Neuron (in vitro differentiated cells): ENCODE results near the gene AFAP1.

Source experiments
- H2AFZ ChIP-seq: one replicate; pipeline ENCODE4 v1.6.1; 2013; ENCODE audit warnings: low read depth, mild to moderate bottlenecking, inconsistent platforms, low read length, moderate library complexity
- H3K27me3 ChIP-seq: one replicate; pipeline ENCODE4 v1.6.1; 2013; ENCODE audit warnings: low read length; ENCODE audit not compliant: insufficient read depth
- H3K36me3 ChIP-seq: one replicate; pipeline ENCODE4 v1.6.1; 2013; ENCODE audit warnings: low read length; ENCODE audit not compliant: insufficient read depth
- H3K4me1 ChIP-seq: one replicate; pipeline ENCODE4 v1.6.1; 2013; ENCODE audit warnings: low read length; ENCODE audit not compliant: insufficient read depth
- H3K4me3 ChIP-seq: 2 replicates; pipeline ENCODE4 v1.5.1; 2013; ENCODE audit warnings: mild to moderate bottlenecking, low read length, moderate library complexity
- H3K9me3 ChIP-seq: one replicate; pipeline ENCODE4 v1.6.1; 2013; ENCODE audit warnings: low read length

The AFAP1 gene

DNA sequence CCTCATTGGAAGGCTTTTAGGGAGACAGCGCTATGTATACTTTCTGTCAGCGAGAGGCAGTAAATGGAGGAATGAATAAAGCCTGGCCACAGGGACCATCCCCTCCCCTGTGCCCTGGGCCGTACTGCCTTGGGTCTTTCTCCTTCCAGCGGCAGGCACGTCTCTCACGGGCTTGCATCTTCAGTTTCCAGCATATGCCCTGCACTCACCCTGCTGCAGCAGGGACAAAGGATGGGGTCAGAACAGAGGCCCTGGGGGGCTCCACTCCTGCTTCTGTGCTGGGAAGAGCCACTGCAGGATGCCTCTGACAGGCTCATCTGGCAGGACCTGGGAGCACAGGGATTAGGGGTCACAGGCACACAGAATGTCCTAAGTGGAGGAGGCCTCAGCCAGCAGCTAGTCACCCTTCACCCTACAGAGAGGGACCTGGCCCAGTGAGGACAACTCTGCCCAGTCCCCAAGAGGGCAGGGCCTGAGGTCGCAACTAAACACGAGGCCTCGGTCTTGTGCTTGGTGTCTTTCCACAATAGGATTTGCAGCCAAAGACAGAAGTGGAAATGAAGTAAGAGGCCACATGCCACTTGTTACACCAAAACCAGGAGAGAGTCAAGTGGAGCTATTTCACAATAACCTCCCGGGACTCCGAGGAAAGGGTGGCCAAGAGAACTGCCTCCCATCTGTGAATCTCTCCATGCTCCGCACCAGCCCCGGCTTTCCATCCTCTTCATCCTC lies 150.8 kb downstream of the AFAP1 start:
- Histone ChIP-seq H3K4me1 (peaks cover 7% of the 10 kb centered on the region), H2AFZ (no peak overlapping the region), H3K36me3 (peaks cover 11% of the 10 kb centered on the region), H3K9me3 (no peaks in the 10 kb centered on the region), H3K4me3 (no peak overlapping the region), H3K27me3 (no peaks in the 10 kb centered on the region)

GRCh38 chr4:7788193-7788592 lies 151.5 kb downstream of the AFAP1 start:
- no peaks in the 10 kb centered on the region for H3K27me3 ChIP-seq
- H3K36me3 ChIP-seq: peaks cover 11% of the 10 kb centered on the region
- peaks cover 7% of the 10 kb centered on the region for H3K4me1 ChIP-seq
- H3K4me3 ChIP-seq: no peak overlapping the region
- H3K9me3 ChIP-seq: no peaks in the 10 kb centered on the region
- no peak overlapping the region for H2AFZ ChIP-seq

DNA sequence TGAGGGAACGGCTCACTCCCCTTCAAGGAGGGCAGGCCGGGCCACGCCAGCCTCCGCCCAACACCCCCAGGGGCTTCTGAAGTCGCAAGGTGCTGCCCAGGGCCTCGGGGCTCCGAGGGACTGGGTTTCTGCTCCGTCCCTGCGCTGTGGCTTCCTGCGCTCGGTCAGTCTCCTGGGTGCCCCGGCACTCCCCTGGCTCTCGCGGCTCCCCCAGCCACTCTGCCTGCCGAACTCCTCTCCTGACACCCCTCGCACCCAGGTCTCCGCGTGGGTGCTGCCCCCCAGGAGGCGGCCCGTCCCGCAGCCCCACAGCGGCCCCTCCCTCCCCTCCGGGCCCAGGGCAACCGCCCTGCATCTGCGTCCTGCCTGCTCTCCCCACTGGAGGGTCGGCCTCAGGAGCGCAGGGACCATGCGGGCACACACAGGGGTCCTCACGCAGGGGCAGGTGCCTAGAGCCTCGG lies 151.9 kb downstream of the AFAP1 start:
- no peaks in the 10 kb centered on the region for H3K27me3 ChIP-seq
- H3K9me3 ChIP-seq: no peaks in the 10 kb centered on the region
- H2AFZ ChIP-seq: no peak overlapping the region
- peaks cover 7% of the 10 kb centered on the region for H3K4me1 ChIP-seq
- H3K4me3 ChIP-seq: no peak overlapping the region
- peaks cover 11% of the 10 kb centered on the region for H3K36me3 ChIP-seq

GRCh38 chr4:7787067-7787466 lies 152.6 kb downstream of the AFAP1 start:
- Histone ChIP-seq H3K36me3 (peaks cover 8% of the 10 kb centered on the region), H3K9me3 (no peaks in the 10 kb centered on the region), H3K27me3 (no peaks in the 10 kb centered on the region), H2AFZ (no peak overlapping the region), H3K4me3 (no peak overlapping the region), H3K4me1 (peaks cover 7% of the 10 kb centered on the region)

DNA sequence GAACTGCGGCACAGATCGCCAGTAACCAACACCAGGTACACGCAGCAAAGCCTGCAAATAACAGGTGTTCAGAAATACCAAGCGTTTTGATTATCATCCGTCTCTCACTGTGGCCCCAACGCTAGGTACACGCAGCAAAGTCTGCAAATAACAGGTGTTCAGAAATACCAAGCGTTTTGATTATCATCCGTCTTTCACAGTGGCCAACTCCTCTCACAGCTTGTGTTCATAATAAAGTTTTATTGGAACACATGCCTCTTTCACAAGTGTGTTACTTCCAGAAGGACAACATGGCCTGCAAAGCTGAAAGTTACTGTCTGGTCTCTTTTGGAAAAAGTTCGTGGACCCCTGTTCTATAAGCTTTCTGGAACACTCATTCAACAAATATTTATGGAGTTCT lies 153.1 kb downstream of the AFAP1 start:
- Histone ChIP-seq H3K4me1 (peaks cover 7% of the 10 kb centered on the region), H2AFZ (no peak overlapping the region), H3K4me3 (no peak overlapping the region), H3K9me3 (no peaks in the 10 kb centered on the region), H3K36me3 (peaks cover 8% of the 10 kb centered on the region), H3K27me3 (no peaks in the 10 kb centered on the region)

GRCh38 chr4:7786040-7786439 lies 153.6 kb downstream of the AFAP1 start:
- Histone ChIP-seq H3K27me3 (no peaks in the 10 kb centered on the region), H3K4me1 (peaks cover 7% of the 10 kb centered on the region), H3K4me3 (no peak overlapping the region), H2AFZ (no peak overlapping the region), H3K36me3 (peaks cover 7% of the 10 kb centered on the region), H3K9me3 (no peaks in the 10 kb centered on the region)

- Histone ChIP-seq H2AFZ (no peak overlapping the region), H3K9me3 (no peaks in the 10 kb centered on the region), H3K4me3 (no peak overlapping the region), H3K4me1 (peaks cover 8% of the 10 kb centered on the region), H3K27me3 (no peaks in the 10 kb centered on the region), H3K36me3 (peaks cover 5% of the 10 kb centered on the region)
Observed at GRCh38 chr4:7785017-7785416, 154.6 kb downstream of the AFAP1 start.

- Histone ChIP-seq H3K36me3 (peaks cover 5% of the 10 kb centered on the region), H3K27me3 (no peaks in the 10 kb centered on the region), H3K9me3 (no peaks in the 10 kb centered on the region), H3K4me3 (no peak overlapping the region), H3K4me1 (peaks cover 15% of the 10 kb centered on the region), H2AFZ (no peak overlapping the region)
Observed at GRCh38 chr4:7784131-7784870, 155.4 kb downstream of the AFAP1 start.

DNA sequence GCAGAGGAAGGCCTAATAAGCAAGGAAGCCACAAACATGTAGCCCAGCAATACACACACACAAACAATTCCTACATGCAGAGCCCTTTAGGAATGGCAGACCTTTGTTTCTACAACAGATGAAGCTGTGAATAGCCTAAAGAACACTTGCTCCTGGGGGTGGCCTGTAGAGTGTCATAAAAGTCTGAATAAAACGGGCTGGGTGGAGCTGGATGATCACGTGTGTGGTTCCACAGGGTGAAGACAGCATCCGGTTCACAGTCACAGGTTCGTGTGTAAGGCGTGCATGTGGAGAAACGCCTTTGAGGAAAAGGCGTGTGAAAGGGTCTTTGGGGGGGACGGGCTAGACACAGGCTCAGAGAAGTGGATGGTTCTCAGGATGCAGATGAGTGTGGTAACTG lies 156.1 kb downstream of the AFAP1 start:
- Histone ChIP-seq H3K4me3 (no peak overlapping the region), H3K36me3 (peaks cover 7% of the 10 kb centered on the region), H3K4me1 (peaks cover 13% of the 10 kb centered on the region), H3K27me3 (no peaks in the 10 kb centered on the region), H3K9me3 (no peaks in the 10 kb centered on the region), H2AFZ (no peak overlapping the region)

DNA sequence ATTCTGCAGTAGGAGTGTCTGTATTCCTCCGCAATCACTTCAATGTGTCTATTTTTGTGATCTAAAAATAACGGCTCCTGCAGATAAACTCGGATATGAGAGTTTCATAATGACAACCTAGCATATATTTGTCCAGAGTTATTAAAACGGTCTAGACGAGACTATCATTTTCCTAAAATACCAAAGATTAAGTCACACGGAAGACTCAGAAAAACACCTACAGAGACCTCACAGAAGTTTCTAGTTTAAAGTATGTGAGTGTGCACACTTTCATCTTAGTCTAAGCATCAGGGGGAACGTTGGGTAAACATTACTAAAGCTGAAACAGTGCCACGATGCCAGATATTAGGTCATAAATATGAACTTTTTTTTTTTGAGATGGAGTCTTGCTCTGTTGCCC lies 156.9 kb downstream of the AFAP1 start:
- Histone ChIP-seq H3K9me3 (no peaks in the 10 kb centered on the region), H3K4me3 (no peak overlapping the region), H2AFZ (no peak overlapping the region), H3K27me3 (no peaks in the 10 kb centered on the region), H3K36me3 (peaks cover 14% of the 10 kb centered on the region), H3K4me1 (peaks cover 13% of the 10 kb centered on the region)

DNA sequence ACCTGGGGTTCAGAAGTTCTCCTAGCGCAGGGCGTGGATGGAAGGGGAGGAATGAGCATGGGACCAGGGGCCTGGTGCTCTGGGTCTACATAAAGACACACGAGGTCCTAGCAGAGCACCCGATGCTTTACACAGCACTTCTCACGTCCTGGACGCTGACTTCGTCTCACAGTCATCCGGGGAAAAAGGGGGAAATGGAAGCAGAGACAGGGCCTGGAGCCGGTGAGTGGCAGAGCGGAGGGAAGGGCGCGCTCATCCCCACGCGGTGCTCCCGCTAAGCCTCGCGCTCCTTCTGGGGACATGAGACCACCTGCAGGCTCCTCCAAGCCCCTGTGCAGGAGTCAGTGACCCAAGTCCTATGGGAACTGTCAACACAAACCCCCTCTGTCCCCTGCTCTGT lies 157.7 kb downstream of the AFAP1 start:
- Histone ChIP-seq H3K4me3 (no peak overlapping the region), H3K36me3 (peaks cover 19% of the 10 kb centered on the region), H3K4me1 (peaks cover 13% of the 10 kb centered on the region), H3K27me3 (no peaks in the 10 kb centered on the region), H2AFZ (no peak overlapping the region), H3K9me3 (no peaks in the 10 kb centered on the region)

GRCh38 chr4:7781366-7781765 lies 158.3 kb downstream of the AFAP1 start:
- H3K9me3 ChIP-seq: no peaks in the 10 kb centered on the region
- no peak overlapping the region for H3K4me3 ChIP-seq
- peaks cover 13% of the 10 kb centered on the region for H3K4me1 ChIP-seq
- H3K27me3 ChIP-seq: no peaks in the 10 kb centered on the region
- H3K36me3 ChIP-seq: peaks cover 20% of the 10 kb centered on the region
- H2AFZ ChIP-seq: no peak overlapping the region

DNA sequence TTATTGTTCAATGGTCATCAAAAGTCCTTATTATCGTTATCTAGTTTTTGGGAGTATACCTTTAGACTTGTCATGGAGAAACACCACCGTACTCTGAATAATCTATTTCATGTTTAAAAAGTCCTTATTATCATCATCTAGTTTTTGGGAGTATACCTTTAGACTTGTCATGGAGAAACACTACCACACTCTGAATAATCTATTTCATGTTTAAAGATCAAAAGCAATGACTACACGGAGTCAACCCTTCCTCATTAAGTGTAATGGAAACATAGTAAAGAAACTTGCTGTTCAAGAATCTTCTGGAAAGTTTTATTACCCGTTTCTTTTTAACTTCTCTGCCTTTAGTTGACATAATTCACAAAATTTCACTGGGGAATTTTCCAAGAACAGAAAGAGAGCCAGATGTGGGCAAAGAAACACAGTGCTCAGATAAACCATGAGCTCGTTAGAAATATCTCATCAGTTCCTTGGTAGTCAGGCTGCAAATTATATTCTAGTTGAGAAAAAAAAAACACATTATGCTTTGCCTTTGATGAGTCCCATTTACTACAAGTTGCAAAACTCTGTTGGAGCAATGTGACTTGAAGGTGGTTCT lies 158.8 kb downstream of the AFAP1 start:
- Histone ChIP-seq H3K36me3 (peaks cover 17% of the 10 kb centered on the region), H3K27me3 (no peaks in the 10 kb centered on the region), H3K9me3 (no peaks in the 10 kb centered on the region), H3K4me3 (no peak overlapping the region), H2AFZ (no peak overlapping the region), H3K4me1 (peaks cover 13% of the 10 kb centered on the region)
